Right forelimb (tissue), 1 donor: Measurements from ENCODE around the gene CACNA1B.
"Not testable (repeated sequence)": the region's sequence is repeated elsewhere in the genome, so short reads cannot be mapped to it uniquely, and the experiment has no call there.

Experiments used
- DNase-seq: peaks from one replicate; pipeline ENCODE4 v3.0.0-alpha.2; 2018

CACNA1B gene

DNA sequence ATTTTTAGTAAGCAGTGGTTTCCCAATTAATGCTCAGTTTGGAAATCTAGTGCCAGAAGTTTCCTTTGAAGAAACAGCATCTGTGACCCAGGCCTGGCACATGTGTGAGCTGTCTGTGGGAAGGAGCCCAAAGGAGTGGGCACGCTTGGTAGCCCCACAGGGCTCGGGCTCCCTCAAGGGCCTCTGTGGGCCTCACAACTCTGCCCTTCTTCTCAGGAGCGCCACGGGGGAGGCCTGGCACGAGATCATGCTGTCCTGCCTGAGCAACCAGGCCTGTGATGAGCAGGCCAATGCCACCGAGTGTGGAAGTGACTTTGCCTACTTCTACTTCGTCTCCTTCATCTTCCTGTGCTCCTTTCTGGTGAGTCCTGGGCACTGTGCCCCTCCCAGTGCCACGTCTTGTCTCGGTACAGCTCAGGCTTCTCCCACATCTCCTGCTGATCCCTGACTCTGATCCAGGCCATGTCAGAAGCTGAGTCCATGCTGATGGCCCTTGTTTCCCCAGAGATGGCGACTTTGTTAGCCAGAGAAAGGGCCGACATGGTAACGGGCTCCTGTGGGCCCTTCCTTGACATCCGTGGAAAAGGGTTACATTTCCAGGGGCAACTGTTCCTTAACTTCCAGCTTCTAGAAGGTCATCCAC, 200.4 kb downstream of the CACNA1B start:
- peak; percentile 16 for DNase-seq

- no peak for DNase-seq
These were observed 201.3 kb downstream of the CACNA1B start for GRCh38 chr9:138078846-138079245.

DNA sequence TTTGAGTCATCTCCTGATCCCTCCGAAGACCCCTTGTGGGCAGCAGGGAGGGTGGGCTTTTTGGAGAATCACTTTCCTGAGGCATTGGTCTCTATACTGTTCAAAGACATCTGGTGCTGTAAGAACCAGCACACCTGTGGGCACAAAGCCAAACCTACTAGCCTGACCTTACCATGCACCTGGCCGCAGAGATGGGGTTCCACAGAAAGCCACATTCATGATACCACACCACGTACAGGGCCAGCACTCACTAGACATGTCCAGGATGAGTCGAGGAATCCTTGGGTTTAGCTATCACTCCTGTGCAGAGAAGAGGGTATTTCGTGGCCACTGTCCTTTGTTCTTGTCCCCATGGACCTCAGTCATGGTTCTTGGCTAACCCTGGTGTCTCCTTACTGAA, 203.4 kb downstream of the CACNA1B start:
- no peak for DNase-seq

DNA sequence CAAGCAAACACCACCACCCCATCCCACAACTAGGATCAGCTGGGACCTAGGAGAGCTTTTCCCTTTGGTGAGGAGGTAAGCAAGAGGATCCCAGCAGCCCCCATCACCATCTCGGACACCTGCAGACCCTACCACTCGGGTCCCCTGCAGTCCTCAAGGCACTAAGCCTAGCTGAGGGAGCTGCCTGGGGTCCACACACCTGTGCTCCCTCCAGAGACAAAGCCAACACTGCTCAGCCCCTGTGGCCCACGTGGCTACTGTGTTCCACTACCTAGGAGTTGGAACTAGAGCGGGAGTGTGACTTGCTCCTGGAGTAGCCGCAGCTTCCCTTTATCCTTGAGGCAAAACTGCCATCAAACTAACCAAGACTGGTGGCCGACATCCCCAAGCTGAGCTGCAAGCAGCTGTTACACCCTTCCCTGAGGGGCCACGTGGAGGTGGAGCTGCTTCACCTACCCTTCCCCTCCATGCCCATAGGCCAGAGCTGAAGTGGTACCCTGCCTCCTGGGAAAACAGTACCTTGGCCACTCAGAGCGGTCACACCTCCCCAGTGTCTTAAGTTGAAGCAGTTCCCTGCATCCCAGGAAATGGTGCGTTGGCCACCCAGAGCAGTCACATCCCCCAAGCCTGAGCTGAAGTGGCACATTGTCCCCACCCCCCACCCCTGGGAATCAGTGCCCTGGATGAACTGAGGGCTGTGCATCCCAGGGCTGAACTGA, 205.5 kb downstream of the CACNA1B start:
- peak; percentile 10 for DNase-seq

DNA sequence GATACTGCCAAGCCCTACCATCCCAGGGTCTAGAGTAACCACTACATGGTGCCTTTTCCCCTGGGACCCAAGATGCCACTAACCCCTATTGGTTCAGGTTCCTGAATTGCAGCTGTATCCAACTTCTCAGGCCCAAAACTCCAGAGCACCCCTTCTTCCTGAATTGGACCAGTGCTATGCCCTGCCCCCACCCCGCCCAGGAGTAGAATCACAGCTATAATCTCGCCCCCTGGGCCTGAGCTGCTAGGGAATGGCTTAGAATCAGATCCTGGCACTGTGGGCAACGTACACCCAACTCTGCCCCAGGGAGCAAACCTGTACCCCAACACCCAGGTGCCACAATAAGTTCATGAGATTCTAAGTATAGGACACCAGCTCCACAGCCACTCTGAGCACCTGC, 206.3 kb downstream of the CACNA1B start:
- peak; percentile 20 for DNase-seq

DNA sequence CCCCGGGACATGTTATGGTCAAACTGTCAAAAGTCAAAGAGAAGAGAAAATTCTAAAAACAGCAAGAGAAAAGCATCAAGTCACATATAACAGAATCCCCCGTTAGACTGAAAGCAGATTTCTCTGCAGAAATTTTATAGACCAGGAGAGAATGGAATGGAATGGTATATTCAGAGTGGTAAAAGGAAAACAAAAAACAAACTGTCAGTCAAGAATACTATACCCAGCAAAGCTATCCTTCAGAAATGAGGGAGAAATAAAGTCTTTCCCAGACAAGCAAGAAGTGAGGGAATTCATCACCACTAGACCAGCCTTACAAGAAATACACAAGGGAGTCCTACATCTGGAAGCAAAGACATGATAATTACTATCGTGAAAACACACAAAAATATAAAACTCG, 208.0 kb downstream of the CACNA1B start:
- no peak for DNase-seq

GRCh38 chr9:138092057-138092456, 214.5 kb downstream of the CACNA1B start:
- not testable (repeated sequence) for DNase-seq

DNA sequence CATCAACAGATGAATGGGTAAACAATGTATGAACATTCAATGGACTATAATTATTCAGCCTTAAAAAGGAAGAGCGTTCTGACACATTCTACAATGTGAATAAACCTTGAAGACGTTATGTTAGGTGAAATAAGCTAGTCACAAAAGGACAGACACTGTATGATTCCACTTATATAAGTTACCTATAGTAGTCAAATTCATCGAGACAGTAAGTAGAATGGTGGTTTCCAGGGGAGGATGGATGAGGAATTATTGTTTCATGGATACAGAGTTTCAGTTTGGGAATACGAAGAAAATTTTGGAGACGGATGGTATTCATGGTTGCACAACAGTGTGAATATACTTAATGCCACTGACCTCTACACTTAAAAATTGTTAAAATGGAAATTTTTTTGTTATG, 216.4 kb downstream of the CACNA1B start:
- no peak for DNase-seq

GRCh38 chr9:138095813-138096518, 218.4 kb downstream of the CACNA1B start:
- peak; percentile 19 for DNase-seq

GRCh38 chr9:138096519-138096845, 218.9 kb downstream of the CACNA1B start:
- DNase-seq, result no peak

GRCh38 chr9:138097501-138097991, 220.0 kb downstream of the CACNA1B start:
- DNase-seq, result peak; percentile 28

GRCh38 chr9:138098116-138098907, 220.7 kb downstream of the CACNA1B start:
- peak; percentile 20 for DNase-seq

- DNase-seq, result peak; percentile 25
These were observed 221.6 kb downstream of the CACNA1B start for GRCh38 chr9:138098908-138099791.

GRCh38 chr9:138099803-138100598, 222.4 kb downstream of the CACNA1B start:
- DNase-seq, result peak; percentile 11

- peak; percentile 9 for DNase-seq
These were observed 223.2 kb downstream of the CACNA1B start for GRCh38 chr9:138100711-138101350.

DNA sequence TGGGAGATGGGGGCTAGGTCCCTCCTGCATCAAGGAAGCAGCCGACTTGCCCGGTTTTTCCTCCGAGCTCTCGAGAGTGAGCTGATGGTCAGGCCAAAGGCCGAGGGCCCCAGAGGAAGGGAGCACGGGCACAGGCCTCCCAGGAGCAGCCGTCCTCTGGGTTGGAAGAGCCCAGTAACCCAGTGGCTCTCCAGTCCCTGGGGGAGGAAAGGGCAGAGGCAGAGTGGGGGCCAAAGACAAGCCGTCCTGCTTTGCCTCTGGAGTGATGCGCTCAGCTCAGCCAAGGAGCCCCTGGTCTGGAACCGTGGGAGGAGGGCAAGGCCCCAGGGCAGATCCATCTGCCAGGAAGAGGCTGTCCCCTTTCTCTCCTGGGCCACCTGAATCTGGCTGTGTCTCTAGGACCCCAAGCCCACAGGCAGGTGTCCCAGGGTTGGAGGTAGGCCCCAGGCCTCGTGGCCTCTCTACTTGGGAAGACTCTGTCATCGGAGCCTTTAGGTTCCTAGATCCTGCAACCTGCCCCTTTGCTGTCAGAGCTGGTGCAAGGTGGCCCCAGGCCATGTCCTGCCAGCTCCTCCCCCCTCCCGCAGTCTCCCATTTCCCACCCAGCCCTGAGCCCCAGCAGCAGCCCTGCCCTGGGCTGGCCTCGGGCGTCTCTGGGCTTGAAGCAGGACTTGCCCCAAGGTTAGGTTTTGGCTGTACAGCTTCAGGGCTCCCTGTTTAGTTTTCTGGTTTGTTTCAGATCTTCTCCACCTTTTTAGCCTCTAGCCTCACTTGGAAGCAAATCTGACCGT, 224.1 kb downstream of the CACNA1B start:
- peak; percentile 19 for DNase-seq

DNA sequence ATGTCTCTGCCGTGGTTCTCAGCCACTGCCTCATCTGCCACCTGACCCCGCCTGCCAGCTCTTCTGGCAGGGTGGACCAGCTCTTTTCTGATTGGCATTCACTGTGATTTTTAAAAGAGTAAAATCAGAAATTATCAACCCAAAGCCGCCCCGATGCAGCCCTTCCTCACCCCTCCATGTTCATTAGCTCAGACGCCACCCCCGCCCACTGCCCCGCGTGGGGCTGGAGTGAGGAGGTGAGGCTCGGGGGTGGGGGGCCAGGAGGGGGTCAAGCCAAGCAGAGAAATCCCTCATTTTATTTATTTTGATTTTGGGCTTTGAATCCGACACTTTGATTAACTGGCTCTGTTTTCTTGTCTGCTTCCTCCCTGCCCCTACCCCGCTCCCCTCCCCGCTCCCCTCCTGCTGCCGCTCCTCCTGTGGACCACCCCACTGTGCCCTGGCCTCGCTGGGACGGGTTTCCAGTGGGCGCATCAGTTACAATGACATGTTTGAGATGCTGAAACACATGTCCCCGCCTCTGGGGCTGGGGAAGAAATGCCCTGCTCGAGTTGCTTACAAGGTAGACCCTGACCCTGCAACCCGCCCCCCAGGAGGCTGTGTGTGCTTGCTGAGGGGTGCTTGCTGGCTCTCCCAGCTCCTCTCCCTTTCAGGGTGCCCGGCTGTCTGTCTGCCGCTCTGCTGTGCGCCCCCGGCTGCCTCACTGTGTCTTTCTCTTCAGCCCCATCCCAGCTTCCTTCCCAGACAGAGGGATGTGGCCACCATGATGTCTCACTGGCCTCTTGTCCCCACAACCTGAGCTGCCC, 224.9 kb downstream of the CACNA1B start:
- DNase-seq, result no peak

GRCh38 chr9:138103111-138103848, 225.7 kb downstream of the CACNA1B start:
- no peak for DNase-seq
